Osteoblast (primary cell): ENCODE data around the gene SNTG2. TPM values are rescaled to one million over a fixed set of nuclear protein-coding genes. Genes with fewer than 3 reads are reported as not detected.

Experiments used
- DNase-seq: peaks from one replicate; pipeline ENCODE4 v3.0.0; 2011; ENCODE audit warnings: low spot score, mixed read lengths; ENCODE audit not compliant: insufficient read length; ENCODE audit errors: missing footprints
- H2AFZ ChIP-seq: 2 replicates; pipeline ENCODE4 v1.6.0; 2011; ENCODE audit warnings: mild to moderate bottlenecking, low read length
- H3K27ac ChIP-seq: 2 replicates; pipeline ENCODE4 v1.5.1; 2011; ENCODE audit warnings: mild to moderate bottlenecking, low read depth, low read length, moderate library complexity
- H3K27me3 ChIP-seq: 2 replicates; pipeline ENCODE4 v1.6.0; 2012; ENCODE audit warnings: mild to moderate bottlenecking, control low read depth, inconsistent platforms, low read length, moderate library complexity; ENCODE audit not compliant: insufficient read depth
- H3K36me3 ChIP-seq: 2 replicates; pipeline ENCODE4 v1.5.1; 2011; ENCODE audit warnings: mild to moderate bottlenecking, low read length, control low read depth, moderate library complexity; ENCODE audit not compliant: insufficient read depth
- H3K4me1 ChIP-seq: 2 replicates; pipeline ENCODE4 v1.5.1; 2011; ENCODE audit warnings: mild to moderate bottlenecking, low read length, control low read depth, moderate library complexity; ENCODE audit not compliant: insufficient read depth
- H3K4me2 ChIP-seq: 2 replicates; pipeline ENCODE4 v1.6.0; 2011; ENCODE audit warnings: mild to moderate bottlenecking, low read length; ENCODE audit not compliant: insufficient read depth
- H3K4me3 ChIP-seq: fragments of 200-600 bp; sonication (generic); 3 replicates; pipeline ENCODE4 v1.5.1; 2012; ENCODE audit warnings: mild to moderate bottlenecking, low read length, inconsistent platforms; ENCODE audit not compliant: insufficient read depth
- H3K79me2 ChIP-seq: 2 replicates; pipeline ENCODE4 v1.6.0; 2012; ENCODE audit warnings: mild to moderate bottlenecking, low read length, control low read depth, inconsistent platforms; ENCODE audit not compliant: insufficient read depth
- H3K9me3 ChIP-seq: 2 replicates; pipeline ENCODE4 v1.5.1; 2011; ENCODE audit warnings: low read depth, low read length, control low read depth
- H4K20me1 ChIP-seq: 2 replicates; pipeline ENCODE4 v1.6.0; 2012; ENCODE audit warnings: mild to moderate bottlenecking, low read length, control low read depth; ENCODE audit not compliant: insufficient read depth
- CTCF ChIP-seq: IDR thresholded peaks from 2 replicates; pipeline ENCODE4 v1.5.1; 2011; ENCODE audit warnings: mild to moderate bottlenecking, low read depth, low read length, moderate library complexity; ENCODE audit errors: extremely low read depth
- total RNA-seq: library from RNA; depleted of rRNA; stranded (reverse); fragments of >200 nt; gene quantifications from 2 replicates; pipeline ENCODE4 v1.2.3, GENCODE V29; 2012

SNTG2 gene
- total RNA-seq, 1 donor: 1.4 TPM

GRCh38 chr2:1402064-1402463 is 451.4 kb downstream of the SNTG2 start:
- Histone ChIP-seq H3K79me2 (no peaks in the 10 kb centered on the region), H3K36me3 (no peaks in the 10 kb centered on the region), H3K9me3 (no peaks in the 10 kb centered on the region), H3K4me2 (no peak overlapping the region), H2AFZ (no peak overlapping the region), H4K20me1 (no peaks in the 10 kb centered on the region), H3K4me3 (no peak overlapping the region), H3K27ac (no peak overlapping the region), H3K4me1 (no peaks in the 10 kb centered on the region), H3K27me3 (no peaks in the 10 kb centered on the region)
- no peak for TF ChIP-seq CTCF
- no peak for DNase-seq

GRCh38 chr2:1403565-1403964 is 452.9 kb downstream of the SNTG2 start:
- Histone ChIP-seq H4K20me1 (no peaks in the 10 kb centered on the region), H3K4me2 (no peak overlapping the region), H2AFZ (no peak overlapping the region), H3K9me3 (no peaks in the 10 kb centered on the region), H3K79me2 (no peaks in the 10 kb centered on the region), H3K4me1 (no peaks in the 10 kb centered on the region), H3K4me3 (no peak overlapping the region), H3K27me3 (no peaks in the 10 kb centered on the region), H3K36me3 (no peaks in the 10 kb centered on the region), H3K27ac (no peak overlapping the region)
- DNase-seq: no peak
- TF ChIP-seq CTCF: no peak

GRCh38 chr2:1405124-1405523 is 454.5 kb downstream of the SNTG2 start:
- no peaks in the 10 kb centered on the region for H3K4me1 ChIP-seq
- no peaks in the 10 kb centered on the region for H4K20me1 ChIP-seq
- no peak overlapping the region for H2AFZ ChIP-seq
- DNase-seq: no peak
- no peaks in the 10 kb centered on the region for H3K36me3 ChIP-seq
- no peak overlapping the region for H3K4me2 ChIP-seq
- TF ChIP-seq CTCF: no peak
- no peak overlapping the region for H3K4me3 ChIP-seq
- H3K9me3 ChIP-seq: no peaks in the 10 kb centered on the region
- H3K27me3 ChIP-seq: no peaks in the 10 kb centered on the region
- H3K27ac ChIP-seq: no peak overlapping the region
- H3K79me2 ChIP-seq: no peaks in the 10 kb centered on the region

- Histone ChIP-seq H3K27me3 (no peaks in the 10 kb centered on the region), H3K79me2 (no peaks in the 10 kb centered on the region), H4K20me1 (no peaks in the 10 kb centered on the region), H2AFZ (no peak overlapping the region), H3K4me1 (no peaks in the 10 kb centered on the region), H3K4me3 (no peak overlapping the region), H3K27ac (no peak overlapping the region), H3K9me3 (no peaks in the 10 kb centered on the region), H3K36me3 (no peaks in the 10 kb centered on the region), H3K4me2 (no peak overlapping the region)
- TF ChIP-seq CTCF: no peak
- DNase-seq: no peak
Measured at GRCh38 chr2:1405967-1406366, 455.3 kb downstream of the SNTG2 start.
